Choroid plexus epithelial cell (primary cell): ENCODE results near the gene SIAH1.
A peak's percentile ranks its signal among the peaks of the same experiment; 100 is the strongest.
"Not testable (repeated sequence)": the region's sequence is repeated elsewhere in the genome, so short reads cannot be mapped to it uniquely, and the experiment has no call there.

Source experiments
- DNase-seq: peaks from one replicate; pipeline ENCODE4 v3.0.0-alpha.2; 2010; ENCODE audit warnings: low read depth
- H3K4me3 ChIP-seq: 2 replicates; pipeline ENCODE4 v1.5.1; 2011; ENCODE audit warnings: low read depth, mild to moderate bottlenecking, control low read depth, low read length, moderate library complexity
- TF ChIP-seq, protein P1 (sequence below): conservative IDR thresholded peaks from 2 replicates; pipeline ENCODE4 v1.5.1; 2011; ENCODE audit warnings: low read depth, mild to moderate bottlenecking, control low read depth, inconsistent platforms, low read length, moderate library complexity

Gene SIAH1

DNA sequence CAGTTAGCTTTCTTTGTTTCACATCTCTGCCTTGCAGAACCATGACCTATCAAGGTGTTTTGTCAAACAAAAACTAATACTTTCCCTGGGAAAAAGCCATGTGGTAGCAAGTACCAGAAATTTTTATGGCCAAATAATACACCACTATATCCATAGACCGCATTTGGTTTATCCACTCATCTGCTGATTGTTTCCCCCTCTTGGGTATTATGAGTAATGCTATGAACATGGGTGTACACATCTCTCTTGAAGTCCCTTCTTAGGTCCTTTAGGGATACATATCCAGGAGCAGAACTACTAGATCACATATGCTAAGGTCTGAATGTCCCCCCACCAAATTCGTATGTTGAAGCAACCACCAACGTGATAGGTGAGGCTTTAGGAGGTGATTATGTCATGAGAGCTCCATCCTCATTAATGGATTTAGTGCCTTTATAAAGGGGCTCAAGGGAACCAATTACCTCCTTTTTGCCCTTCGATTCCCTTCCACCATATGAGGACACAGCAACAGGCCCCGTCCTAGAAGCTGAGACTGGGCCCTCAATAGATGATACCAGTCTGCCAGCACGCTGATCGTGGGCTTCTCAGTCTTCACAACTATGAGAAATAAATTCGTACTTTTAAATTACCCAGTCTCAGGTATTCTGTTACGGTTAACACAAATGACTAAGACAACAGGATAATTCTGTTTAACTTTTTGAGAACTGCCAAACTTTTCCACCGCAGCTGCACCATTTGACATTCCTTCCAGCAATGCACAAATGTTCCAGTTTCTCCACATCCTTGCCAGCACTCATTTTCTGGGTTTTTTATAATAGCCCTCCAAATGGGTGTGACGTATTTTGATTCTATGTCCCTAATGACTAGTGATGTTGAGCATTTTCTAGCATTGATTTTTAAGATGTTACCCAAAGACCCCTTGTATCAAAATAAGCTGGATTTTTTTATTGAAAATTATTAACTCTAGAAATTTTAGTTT is 30.0 kb downstream of the SIAH1 start:
- H3K4me3 ChIP-seq: no peak overlapping the region
- no peak for DNase-seq
- TF ChIP-seq, protein P1, sequence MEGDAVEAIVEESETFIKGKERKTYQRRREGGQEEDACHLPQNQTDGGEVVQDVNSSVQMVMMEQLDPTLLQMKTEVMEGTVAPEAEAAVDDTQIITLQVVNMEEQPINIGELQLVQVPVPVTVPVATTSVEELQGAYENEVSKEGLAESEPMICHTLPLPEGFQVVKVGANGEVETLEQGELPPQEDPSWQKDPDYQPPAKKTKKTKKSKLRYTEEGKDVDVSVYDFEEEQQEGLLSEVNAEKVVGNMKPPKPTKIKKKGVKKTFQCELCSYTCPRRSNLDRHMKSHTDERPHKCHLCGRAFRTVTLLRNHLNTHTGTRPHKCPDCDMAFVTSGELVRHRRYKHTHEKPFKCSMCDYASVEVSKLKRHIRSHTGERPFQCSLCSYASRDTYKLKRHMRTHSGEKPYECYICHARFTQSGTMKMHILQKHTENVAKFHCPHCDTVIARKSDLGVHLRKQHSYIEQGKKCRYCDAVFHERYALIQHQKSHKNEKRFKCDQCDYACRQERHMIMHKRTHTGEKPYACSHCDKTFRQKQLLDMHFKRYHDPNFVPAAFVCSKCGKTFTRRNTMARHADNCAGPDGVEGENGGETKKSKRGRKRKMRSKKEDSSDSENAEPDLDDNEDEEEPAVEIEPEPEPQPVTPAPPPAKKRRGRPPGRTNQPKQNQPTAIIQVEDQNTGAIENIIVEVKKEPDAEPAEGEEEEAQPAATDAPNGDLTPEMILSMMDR: no peak

DNA sequence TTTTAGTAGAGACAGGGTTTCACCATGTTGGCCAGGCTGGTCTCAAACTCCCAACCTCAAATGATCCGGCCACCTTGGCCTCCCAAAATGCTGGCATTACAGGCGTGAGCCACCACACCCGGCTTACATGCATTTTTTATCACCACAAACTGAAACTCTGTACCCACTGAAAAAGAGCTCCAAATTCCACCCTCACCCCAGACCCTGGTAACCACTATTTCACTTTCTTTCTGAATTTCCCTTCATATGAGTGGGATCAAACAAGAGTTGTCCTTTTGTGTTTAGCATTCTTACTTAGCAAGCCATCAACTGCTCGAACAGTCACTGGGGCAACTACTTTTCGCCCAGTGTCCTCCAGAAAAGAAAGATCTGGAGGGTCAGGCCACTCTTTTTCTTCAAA is 30.8 kb downstream of the SIAH1 start:
- not testable (repeated sequence) for H3K4me3 ChIP-seq, DNase-seq

DNA sequence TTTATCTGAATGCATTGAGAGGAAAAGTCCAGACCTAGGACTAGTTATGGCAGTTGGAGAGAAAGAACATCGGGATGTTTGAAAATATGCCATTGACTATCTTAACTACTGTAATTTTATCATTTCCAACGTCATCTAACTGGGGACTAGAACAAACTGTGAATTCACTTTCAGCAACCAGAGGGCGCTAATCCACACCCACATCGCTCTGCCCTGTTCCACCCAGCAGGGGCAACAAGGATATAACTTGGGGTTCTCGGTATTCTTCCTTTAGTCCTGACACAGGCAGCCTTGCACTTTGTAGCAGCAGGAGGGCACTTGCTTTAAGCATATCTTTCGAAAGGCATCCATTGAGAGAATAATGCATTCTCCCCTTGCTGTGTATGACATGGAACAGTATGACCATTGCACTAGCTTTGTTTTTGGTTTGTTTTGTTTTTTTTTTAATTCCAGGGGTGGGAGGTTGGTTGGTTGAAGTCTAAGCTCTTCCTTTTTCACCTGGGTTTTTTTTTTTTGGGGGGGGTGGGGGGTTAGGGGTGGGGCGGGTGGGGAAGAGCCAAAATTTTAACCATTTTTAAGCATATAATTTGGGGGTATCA is 31.5 kb downstream of the SIAH1 start:
- TF ChIP-seq, protein P1: peak; percentile 98
- no peak overlapping the region for H3K4me3 ChIP-seq
- peak; percentile 90 for DNase-seq

DNA sequence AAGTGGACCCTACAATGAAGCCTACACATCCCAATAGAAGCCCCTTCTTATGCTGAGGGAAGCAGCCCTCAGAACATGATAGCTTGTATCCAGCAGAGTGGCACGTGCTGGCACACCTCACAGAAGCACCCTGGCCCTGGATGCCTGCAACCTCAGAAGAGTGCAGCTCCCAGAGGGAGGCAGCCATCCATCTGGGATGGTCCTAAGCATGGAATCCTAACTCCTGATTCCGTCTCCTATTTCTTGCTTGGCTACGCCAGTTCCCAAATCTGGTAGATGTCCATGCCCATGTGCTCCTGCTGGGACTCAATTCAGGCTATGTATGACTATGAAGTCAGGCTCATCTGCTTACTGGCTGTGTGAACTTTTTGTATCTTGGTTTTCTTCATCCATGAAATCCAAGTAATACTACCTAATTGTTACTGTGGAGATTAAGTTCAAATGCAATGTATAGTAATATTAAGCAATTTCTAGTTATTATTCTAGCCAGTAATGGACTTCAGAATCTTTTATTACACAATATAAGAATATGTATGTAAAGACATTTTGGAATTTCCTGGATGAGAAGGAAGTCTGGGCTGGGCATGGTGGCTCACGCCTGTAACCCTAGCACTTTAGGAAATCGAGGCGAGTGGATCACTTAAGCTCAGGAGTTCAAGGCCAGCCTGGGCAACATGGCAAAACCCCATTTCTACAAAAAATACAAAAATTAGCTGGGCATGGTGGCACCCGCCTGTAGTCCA is 32.4 kb downstream of the SIAH1 start:
- DNase-seq: no peak
- TF ChIP-seq, protein P1: no peak
- no peak overlapping the region for H3K4me3 ChIP-seq

DNA sequence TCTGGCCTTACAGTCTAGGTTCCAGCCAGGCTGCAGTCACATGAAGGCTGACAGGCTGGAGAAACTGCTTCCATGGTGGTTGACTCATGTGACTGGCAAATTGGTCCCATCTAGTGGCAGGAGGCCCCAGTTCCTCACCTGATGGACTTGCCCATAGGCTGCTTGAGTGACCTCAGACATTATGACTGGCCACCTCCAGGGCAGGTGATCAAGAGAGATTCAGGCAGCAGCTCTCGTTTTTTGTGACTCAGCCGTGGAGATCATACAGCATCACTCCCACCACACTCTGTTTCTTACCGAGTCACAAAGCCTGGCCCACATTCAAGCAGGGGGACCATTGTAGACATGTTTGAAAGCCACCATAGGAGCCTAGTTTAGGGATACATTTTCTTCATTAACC is 34.5 kb downstream of the SIAH1 start:
- H3K4me3 ChIP-seq: no peak overlapping the region
- TF ChIP-seq, protein P1: no peak
- DNase-seq: no peak

DNA sequence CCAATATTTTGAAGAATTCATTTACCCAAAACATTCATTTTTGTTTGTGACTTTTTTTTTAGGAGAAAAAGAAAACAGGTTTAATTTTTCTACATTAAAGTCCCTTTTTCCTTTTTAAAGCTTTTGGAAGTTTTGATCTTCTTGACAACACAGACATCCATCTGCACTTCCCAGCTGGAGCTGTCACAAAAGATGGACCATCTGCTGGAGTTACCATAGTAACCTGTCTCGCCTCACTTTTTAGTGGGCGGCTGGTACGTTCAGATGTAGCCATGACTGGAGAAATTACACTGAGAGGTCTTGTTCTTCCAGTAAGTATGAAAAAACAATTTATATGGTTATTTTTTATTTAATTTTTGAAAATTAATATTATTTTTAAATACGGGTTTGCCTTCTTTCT is 37.2 kb downstream of the SIAH1 start:
- no peak overlapping the region for H3K4me3 ChIP-seq
- TF ChIP-seq, protein P1: no peak
- DNase-seq: no peak

DNA sequence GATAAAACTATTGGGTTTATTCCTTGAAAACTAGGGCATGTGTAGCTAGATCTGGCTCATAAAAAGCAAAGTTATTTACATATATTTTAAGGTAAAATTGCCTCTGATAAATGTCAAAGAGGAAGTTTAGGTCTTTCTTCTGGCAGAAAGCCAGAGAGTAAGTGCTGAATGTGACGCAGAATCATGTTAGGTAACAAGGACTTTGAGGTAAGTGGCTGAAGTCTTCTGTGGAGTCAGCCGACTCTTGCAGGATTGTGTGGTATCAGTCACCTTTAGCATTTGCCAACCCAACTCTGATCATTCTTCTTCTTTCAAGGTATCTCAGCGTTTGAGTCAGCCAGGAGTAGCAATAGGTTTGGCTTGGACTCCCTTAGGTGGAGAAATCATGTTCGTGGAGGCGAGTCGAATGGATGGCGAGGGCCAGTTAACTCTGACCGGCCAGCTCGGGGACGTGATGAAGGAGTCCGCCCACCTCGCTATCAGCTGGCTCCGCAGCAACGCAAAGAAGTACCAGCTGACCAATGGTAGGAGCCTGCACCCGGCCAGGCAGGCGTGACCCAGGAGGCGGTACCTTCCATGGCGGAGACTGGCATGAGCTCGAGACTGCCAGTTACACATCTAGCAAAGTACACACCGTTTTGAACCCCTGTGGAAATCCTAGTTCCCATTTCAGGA is 37.9 kb downstream of the SIAH1 start:
- TF ChIP-seq, protein P1: no peak
- no peak overlapping the region for H3K4me3 ChIP-seq
- no peak for DNase-seq
